Neural cell (in vitro differentiated cells): ENCODE results near the gene RAB3C. TPM values are rescaled to one million over a fixed set of nuclear protein-coding genes. Genes with fewer than 3 reads are reported as not detected.

ENCODE experiments used
- H2AFZ ChIP-seq: fragments of 200-600, 300-800 bp; sonication (generic), shearing (Covaris generic); 2 replicates; pipeline ENCODE4 v1.6.0; 2014; ENCODE audit warnings: low read depth, mild to moderate bottlenecking, antibody characterized with exemption, low read length, moderate library complexity
- H3F3A ChIP-seq: fragments of 200-600 bp; shearing (Covaris generic); 2 replicates; pipeline ENCODE4 v1.6.1; 2016; ENCODE audit warnings: mild to moderate bottlenecking, moderate library complexity, mixed read lengths, antibody characterized with exemption, low read length; ENCODE audit not compliant: insufficient read depth, poor library complexity, severe bottlenecking
- H3K27ac ChIP-seq: fragments of 200-600, 300-800 bp; sonication (generic), shearing (Covaris generic); 2 replicates; pipeline ENCODE4 v1.5.1; 2014; ENCODE audit warnings: mild to moderate bottlenecking, low read length, moderate library complexity
- H3K27me3 ChIP-seq: fragments of 300-800, 200-600 bp; sonication (generic), shearing (Covaris generic); 2 replicates; pipeline ENCODE4 v1.6.0; 2014; ENCODE audit warnings: mild to moderate bottlenecking, low read depth, low read length, moderate library complexity; ENCODE audit not compliant: insufficient read depth
- H3K36me3 ChIP-seq: fragments of 300-800, 200-600 bp; sonication (generic), shearing (Covaris generic); 2 replicates; pipeline ENCODE4 v1.5.1; 2014; ENCODE audit warnings: mild to moderate bottlenecking, antibody characterized with exemption, low read length, moderate library complexity; ENCODE audit not compliant: insufficient read depth
- H3K4me2 ChIP-seq: fragments of 300-800, 200-600 bp; sonication (generic), shearing (Covaris generic); 2 replicates; pipeline ENCODE4 v1.6.0; 2014; ENCODE audit warnings: mild to moderate bottlenecking, low read length
- H3K4me3 ChIP-seq: fragments of 300-800, 200-600 bp; sonication (generic), shearing (Covaris generic); 2 replicates; pipeline ENCODE4 v1.5.1; 2014; ENCODE audit warnings: mild to moderate bottlenecking, low read length, moderate library complexity
- H3K79me2 ChIP-seq: fragments of 200-600 bp; shearing (Covaris generic); replicated peaks from 2 replicates; pipeline ENCODE4 v1.6.0; 2014; ENCODE audit warnings: mild to moderate bottlenecking, low read length, moderate library complexity; ENCODE audit not compliant: insufficient read depth
- H3K9ac ChIP-seq: fragments of 300-800, 200-600 bp; sonication (generic), shearing (Covaris generic); 2 replicates; pipeline ENCODE4 v1.6.1; 2016; ENCODE audit warnings: mild to moderate bottlenecking, low read length, mixed read lengths
- H3K9me2 ChIP-seq: fragments of 200-600 bp; shearing (Covaris generic); 2 replicates; pipeline ENCODE4 v1.6.1; 2016; ENCODE audit warnings: mild to moderate bottlenecking, low read length, mixed read lengths; ENCODE audit not compliant: insufficient read depth
- H3K9me3 ChIP-seq: fragments of 200-600, 300-800 bp; sonication (generic), shearing (Covaris generic); 2 replicates; pipeline ENCODE4 v1.6.1; 2016; ENCODE audit warnings: mild to moderate bottlenecking, mixed run types, low read length, moderate library complexity, mixed read lengths
- H4K20me1 ChIP-seq: fragments of 200-600 bp; shearing (Covaris generic); 2 replicates; pipeline ENCODE4 v1.6.1; 2016; ENCODE audit warnings: mild to moderate bottlenecking, mixed run types; ENCODE audit not compliant: insufficient read depth
- EP300 ChIP-seq: fragments of 450-650 bp; conservative IDR thresholded peaks from 2 replicates; pipeline ENCODE4 v1.6.1; 2014; ENCODE audit warnings: antibody characterized with exemption, mild to moderate bottlenecking, moderate library complexity; ENCODE audit not compliant: poor library complexity, severe bottlenecking
- EZH2 ChIP-seq: fragments of 200-600, 300-800 bp; shearing (Covaris generic), sonication (generic); IDR thresholded peaks from 2 replicates; pipeline ENCODE4 v1.6.1; 2014; ENCODE audit warnings: antibody characterized with exemption, low read length, borderline replicate concordance, mild to moderate bottlenecking; ENCODE audit not compliant: insufficient read depth, poor library complexity, severe bottlenecking
- MXI1 ChIP-seq: fragments of 450-650 bp; conservative IDR thresholded peaks from 2 replicates; pipeline ENCODE4 v1.6.1; 2014; ENCODE audit warnings: antibody characterized with exemption, mild to moderate bottlenecking; ENCODE audit not compliant: poor library complexity, severe bottlenecking
- POLR2AphosphoS5 ChIP-seq: IDR thresholded peaks from 2 replicates; pipeline ENCODE4 v1.6.1; 2012
- RAD21 ChIP-seq: fragments of 450-650 bp; conservative IDR thresholded peaks from 2 replicates; pipeline ENCODE4 v1.6.1; 2014; ENCODE audit warnings: antibody characterized with exemption, mild to moderate bottlenecking, moderate library complexity
- SMC3 ChIP-seq: fragments of 450-650 bp; conservative IDR thresholded peaks from 2 replicates; pipeline ENCODE4 v1.6.1; 2014; ENCODE audit warnings: antibody characterized with exemption, mild to moderate bottlenecking, moderate library complexity; ENCODE audit not compliant: poor library complexity
- TAF1 ChIP-seq: IDR thresholded peaks from 2 replicates; pipeline ENCODE4 v1.6.1; 2012; ENCODE audit warnings: low read depth
- polyA plus RNA-seq: library from polyadenylated mRNA; depleted of rRNA; stranded (reverse); fragments of >200 nt; gene quantifications from 2 replicates; pipeline ENCODE4 v1.2.3, GENCODE V29; 2014
- TF ChIP-seq, protein P1 (sequence below): IDR thresholded peaks from 2 replicates; pipeline ENCODE4 v1.6.1; 2012; ENCODE audit warnings: borderline replicate concordance
- TF ChIP-seq, protein P2 (sequence below): fragments of 450-650 bp; IDR thresholded peaks from 2 replicates; pipeline ENCODE4 v1.5.1; 2014; ENCODE audit warnings: antibody characterized with exemption, mild to moderate bottlenecking, moderate library complexity; ENCODE audit not compliant: poor library complexity, severe bottlenecking

RAB3C gene
- polyA plus RNA-seq, 1 donor from 2014 or later: 94.3 TPM

DNA sequence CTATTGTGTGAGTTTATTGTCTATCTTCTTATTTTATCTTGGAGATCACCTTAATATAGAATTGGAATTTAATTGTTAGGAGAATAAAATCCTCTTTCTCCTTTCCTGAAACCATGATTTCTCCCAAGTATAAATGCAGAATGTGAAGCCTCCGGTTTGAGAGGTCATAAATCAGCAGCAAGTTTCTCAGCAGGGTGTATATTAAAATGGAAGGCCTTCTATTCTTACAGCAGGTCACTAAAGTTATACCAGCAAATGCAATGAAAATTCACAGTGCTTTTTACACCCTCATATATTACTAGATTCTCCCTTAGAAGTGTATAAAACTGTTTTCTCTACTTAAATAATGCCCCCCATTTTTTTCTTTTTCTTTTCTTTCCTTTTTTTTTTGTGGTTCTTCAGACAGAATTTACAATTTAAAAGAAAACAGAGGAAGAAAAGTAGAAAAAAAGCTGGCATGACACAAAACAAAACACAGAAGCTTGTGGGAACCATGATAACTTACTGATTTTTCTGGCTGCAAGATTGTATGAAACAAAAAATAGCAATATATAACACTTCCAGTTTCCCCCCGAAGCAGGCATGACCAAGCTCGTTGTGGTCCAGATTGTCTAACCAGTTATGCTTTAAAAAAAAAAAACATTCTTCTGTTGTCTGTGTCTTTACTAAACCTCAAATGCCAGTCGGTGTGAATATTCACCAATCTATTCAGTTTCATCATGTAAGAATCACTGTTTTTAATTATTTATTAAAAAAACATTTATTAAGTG is 211.2 kb downstream of the RAB3C start:
- TF ChIP-seq, protein P1, sequence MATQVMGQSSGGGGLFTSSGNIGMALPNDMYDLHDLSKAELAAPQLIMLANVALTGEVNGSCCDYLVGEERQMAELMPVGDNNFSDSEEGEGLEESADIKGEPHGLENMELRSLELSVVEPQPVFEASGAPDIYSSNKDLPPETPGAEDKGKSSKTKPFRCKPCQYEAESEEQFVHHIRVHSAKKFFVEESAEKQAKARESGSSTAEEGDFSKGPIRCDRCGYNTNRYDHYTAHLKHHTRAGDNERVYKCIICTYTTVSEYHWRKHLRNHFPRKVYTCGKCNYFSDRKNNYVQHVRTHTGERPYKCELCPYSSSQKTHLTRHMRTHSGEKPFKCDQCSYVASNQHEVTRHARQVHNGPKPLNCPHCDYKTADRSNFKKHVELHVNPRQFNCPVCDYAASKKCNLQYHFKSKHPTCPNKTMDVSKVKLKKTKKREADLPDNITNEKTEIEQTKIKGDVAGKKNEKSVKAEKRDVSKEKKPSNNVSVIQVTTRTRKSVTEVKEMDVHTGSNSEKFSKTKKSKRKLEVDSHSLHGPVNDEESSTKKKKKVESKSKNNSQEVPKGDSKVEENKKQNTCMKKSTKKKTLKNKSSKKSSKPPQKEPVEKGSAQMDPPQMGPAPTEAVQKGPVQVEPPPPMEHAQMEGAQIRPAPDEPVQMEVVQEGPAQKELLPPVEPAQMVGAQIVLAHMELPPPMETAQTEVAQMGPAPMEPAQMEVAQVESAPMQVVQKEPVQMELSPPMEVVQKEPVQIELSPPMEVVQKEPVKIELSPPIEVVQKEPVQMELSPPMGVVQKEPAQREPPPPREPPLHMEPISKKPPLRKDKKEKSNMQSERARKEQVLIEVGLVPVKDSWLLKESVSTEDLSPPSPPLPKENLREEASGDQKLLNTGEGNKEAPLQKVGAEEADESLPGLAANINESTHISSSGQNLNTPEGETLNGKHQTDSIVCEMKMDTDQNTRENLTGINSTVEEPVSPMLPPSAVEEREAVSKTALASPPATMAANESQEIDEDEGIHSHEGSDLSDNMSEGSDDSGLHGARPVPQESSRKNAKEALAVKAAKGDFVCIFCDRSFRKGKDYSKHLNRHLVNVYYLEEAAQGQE: no peak
- TF ChIP-seq SMC3: no peak
- TF ChIP-seq MXI1: no peak
- TF ChIP-seq, protein P2, sequence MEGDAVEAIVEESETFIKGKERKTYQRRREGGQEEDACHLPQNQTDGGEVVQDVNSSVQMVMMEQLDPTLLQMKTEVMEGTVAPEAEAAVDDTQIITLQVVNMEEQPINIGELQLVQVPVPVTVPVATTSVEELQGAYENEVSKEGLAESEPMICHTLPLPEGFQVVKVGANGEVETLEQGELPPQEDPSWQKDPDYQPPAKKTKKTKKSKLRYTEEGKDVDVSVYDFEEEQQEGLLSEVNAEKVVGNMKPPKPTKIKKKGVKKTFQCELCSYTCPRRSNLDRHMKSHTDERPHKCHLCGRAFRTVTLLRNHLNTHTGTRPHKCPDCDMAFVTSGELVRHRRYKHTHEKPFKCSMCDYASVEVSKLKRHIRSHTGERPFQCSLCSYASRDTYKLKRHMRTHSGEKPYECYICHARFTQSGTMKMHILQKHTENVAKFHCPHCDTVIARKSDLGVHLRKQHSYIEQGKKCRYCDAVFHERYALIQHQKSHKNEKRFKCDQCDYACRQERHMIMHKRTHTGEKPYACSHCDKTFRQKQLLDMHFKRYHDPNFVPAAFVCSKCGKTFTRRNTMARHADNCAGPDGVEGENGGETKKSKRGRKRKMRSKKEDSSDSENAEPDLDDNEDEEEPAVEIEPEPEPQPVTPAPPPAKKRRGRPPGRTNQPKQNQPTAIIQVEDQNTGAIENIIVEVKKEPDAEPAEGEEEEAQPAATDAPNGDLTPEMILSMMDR: no peak
- no peak for TF ChIP-seq POLR2AphosphoS5
- TF ChIP-seq RAD21: no peak
- no peak for TF ChIP-seq TAF1
- no peak for TF ChIP-seq EP300
- Histone ChIP-seq H4K20me1 (no peaks in the 10 kb centered on the region), H3K79me2 (no peaks in the 10 kb centered on the region), H3K4me3 (no peak overlapping the region), H2AFZ (no peak overlapping the region), H3K9ac (no peak overlapping the region), H3K36me3 (no peaks in the 10 kb centered on the region), H3K27ac (peak overlapping the region; percentile 26), H3K9me3 (no peaks in the 10 kb centered on the region), H3K4me2 (no peak overlapping the region), H3F3A (no peaks in the 10 kb centered on the region), H3K9me2 (no peaks in the 10 kb centered on the region), H3K27me3 (no peaks in the 10 kb centered on the region)

DNA sequence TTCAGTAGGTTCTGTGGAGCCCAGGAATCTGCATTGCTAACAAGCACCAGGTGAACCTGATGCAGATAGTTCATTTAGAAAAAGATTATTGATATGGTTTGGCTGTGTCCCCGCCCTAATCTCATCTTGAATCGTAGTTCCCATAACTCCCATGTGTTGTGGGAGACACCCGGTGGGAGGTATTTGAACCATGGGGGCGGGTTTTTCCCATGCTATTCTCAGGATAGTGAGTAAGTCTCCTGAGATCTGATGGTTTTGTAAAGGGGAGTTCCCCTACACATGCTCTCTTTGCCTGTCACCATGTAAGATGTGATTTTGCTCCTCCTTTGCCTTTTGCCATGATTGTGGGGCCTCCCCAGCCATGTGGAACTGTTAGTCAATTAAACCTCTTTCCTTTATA is 212.0 kb downstream of the RAB3C start:
- Histone ChIP-seq H4K20me1 (no peaks in the 10 kb centered on the region), H3K9me3 (no peaks in the 10 kb centered on the region), H3F3A (no peaks in the 10 kb centered on the region), H3K79me2 (no peaks in the 10 kb centered on the region), H3K4me2 (no peak overlapping the region), H2AFZ (no peak overlapping the region), H3K27ac (no peak overlapping the region), H3K9ac (no peak overlapping the region), H3K36me3 (no peaks in the 10 kb centered on the region), H3K9me2 (no peaks in the 10 kb centered on the region), H3K4me3 (no peak overlapping the region), H3K27me3 (no peaks in the 10 kb centered on the region)
- no peak for TF ChIP-seq TAF1
- TF ChIP-seq MXI1: no peak
- no peak for TF ChIP-seq EP300
- no peak for TF ChIP-seq RAD21
- TF ChIP-seq, protein P2: no peak
- no peak for TF ChIP-seq SMC3
- TF ChIP-seq POLR2AphosphoS5: no peak
- TF ChIP-seq, protein P1: no peak
- TF ChIP-seq EZH2: no peak
